NCI-H1694 (cell line): ENCODE results near the gene SUOX.
"Not testable (repeated sequence)": the region's sequence is repeated elsewhere in the genome, so short reads cannot be mapped to it uniquely, and the experiment has no call there.

Source experiments
- DNase-seq: peaks from one replicate; lab custom pipeline; 2025; lab: John Stamatoyannopoulos, UW

SUOX gene

GRCh38 chr12:55983232-55983842 is 13.7 kb upstream of the SUOX start:
- DNase-seq = no peak

- DNase-seq = no peak
Observed at GRCh38 chr12:55984861-55985260, 12.2 kb upstream of the SUOX start.

GRCh38 chr12:55985341-55985740 is 11.7 kb upstream of the SUOX start:
- no peak for DNase-seq

GRCh38 chr12:55985976-55986375 is 11.1 kb upstream of the SUOX start:
- DNase-seq = not testable (repeated sequence)

- DNase-seq = no peak
Observed at GRCh38 chr12:55991110-55991509, 6.0 kb upstream of the SUOX start.

GRCh38 chr12:55993230-55993853 is 3.7 kb upstream of the SUOX start:
- no peak for DNase-seq

- no peak for DNase-seq
Observed at GRCh38 chr12:55995366-55995765, 1.7 kb upstream of the SUOX start.

- DNase-seq = peak; percentile 53
Observed at GRCh38 chr12:55996201-55996714, 818 bp upstream of the SUOX start.

GRCh38 chr12:55997535-55997859 is 421 bp downstream of the SUOX start:
- DNase-seq = no peak

- not testable (repeated sequence) for DNase-seq
Observed at GRCh38 chr12:55999522-55999921, 2.4 kb downstream of the SUOX start.

GRCh38 chr12:55999999-56000540 is 3.0 kb downstream of the SUOX start:
- not testable (repeated sequence) for DNase-seq

GRCh38 chr12:56001487-56002100 is 4.5 kb downstream of the SUOX start:
- DNase-seq = no peak

- DNase-seq = not testable (repeated sequence)
Observed at GRCh38 chr12:56003376-56003775, 6.3 kb downstream of the SUOX start.

- DNase-seq = no peak
Observed at GRCh38 chr12:56004211-56004610, 7.1 kb downstream of the SUOX start.

- no peak for DNase-seq
Observed at GRCh38 chr12:56007564-56008559, 10.8 kb downstream of the SUOX start.

GRCh38 chr12:56010111-56010570 is 13.1 kb downstream of the SUOX start:
- no peak for DNase-seq

GRCh38 chr12:56011509-56012090 is 14.5 kb downstream of the SUOX start:
- DNase-seq = no peak

- DNase-seq = no peak
Observed at GRCh38 chr12:56013482-56013881, 16.4 kb downstream of the SUOX start.

- no peak for DNase-seq
Observed at GRCh38 chr12:56014205-56014604, 17.1 kb downstream of the SUOX start.

- DNase-seq = no peak
Observed at GRCh38 chr12:56017181-56017580, 20.1 kb downstream of the SUOX start.

GRCh38 chr12:56018356-56018755 is 21.3 kb downstream of the SUOX start:
- DNase-seq = no peak
